GM12873 (cell line): ENCODE data around the gene MSH5.

ENCODE experiments used
- TF ChIP-seq, protein P1 (sequence below): IDR thresholded peaks from 2 replicates; pipeline ENCODE4 v1.5.1; 2012; ENCODE audit warnings: low read depth, mild to moderate bottlenecking, moderate library complexity, low read length, control low read depth; ENCODE audit not compliant: insufficient read depth; ENCODE audit errors: missing control alignments

The MSH5 gene

DNA sequence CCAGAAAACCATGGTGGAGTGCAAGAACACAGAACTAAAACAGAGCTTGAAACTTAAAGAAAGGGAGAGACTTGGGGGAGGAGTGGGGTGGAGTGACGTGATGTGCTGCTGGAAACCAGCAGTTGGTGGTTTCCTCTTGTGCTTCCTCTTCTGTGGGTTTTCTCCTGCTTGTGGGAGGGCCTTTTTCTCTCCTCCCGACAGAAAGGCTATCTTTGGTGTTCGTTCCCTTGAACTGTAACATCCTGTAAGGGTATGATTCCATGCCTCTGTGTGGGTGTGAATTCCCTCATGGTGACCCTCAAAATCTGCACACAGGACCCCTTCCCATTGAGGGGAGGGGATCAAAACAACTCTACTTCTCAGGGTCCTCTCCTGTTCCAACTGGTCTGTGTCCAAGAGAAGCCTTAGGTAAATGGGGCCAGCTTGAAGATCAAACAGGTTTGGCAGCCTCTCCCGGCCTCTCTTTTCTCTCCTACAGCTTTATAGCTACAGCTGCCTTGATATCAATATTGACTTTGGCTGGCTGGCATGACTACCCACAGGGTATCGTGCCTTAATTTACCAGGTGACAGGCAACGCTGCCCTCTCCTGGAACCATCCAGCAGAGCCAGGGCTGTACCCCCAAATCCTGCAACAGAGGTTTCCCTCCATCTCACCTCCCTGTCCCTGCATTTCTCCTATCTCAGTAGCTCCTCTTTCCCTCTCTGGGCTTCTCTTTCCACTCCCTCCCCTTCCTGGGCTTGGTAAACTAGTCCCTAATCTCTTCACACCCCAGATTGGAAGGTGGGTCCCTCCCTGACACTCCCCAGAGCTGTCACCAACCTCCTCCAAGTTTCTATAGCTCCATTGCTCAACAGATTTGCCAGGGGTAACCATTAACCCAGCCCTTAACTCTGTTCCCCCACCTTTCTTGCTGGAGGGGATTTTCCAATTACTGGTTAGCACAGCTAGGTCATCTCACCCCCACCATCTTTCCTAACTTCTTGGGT, 1.5 kb upstream of the MSH5 start:
- TF ChIP-seq, protein P1, sequence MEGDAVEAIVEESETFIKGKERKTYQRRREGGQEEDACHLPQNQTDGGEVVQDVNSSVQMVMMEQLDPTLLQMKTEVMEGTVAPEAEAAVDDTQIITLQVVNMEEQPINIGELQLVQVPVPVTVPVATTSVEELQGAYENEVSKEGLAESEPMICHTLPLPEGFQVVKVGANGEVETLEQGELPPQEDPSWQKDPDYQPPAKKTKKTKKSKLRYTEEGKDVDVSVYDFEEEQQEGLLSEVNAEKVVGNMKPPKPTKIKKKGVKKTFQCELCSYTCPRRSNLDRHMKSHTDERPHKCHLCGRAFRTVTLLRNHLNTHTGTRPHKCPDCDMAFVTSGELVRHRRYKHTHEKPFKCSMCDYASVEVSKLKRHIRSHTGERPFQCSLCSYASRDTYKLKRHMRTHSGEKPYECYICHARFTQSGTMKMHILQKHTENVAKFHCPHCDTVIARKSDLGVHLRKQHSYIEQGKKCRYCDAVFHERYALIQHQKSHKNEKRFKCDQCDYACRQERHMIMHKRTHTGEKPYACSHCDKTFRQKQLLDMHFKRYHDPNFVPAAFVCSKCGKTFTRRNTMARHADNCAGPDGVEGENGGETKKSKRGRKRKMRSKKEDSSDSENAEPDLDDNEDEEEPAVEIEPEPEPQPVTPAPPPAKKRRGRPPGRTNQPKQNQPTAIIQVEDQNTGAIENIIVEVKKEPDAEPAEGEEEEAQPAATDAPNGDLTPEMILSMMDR, result peak; percentile 45

DNA sequence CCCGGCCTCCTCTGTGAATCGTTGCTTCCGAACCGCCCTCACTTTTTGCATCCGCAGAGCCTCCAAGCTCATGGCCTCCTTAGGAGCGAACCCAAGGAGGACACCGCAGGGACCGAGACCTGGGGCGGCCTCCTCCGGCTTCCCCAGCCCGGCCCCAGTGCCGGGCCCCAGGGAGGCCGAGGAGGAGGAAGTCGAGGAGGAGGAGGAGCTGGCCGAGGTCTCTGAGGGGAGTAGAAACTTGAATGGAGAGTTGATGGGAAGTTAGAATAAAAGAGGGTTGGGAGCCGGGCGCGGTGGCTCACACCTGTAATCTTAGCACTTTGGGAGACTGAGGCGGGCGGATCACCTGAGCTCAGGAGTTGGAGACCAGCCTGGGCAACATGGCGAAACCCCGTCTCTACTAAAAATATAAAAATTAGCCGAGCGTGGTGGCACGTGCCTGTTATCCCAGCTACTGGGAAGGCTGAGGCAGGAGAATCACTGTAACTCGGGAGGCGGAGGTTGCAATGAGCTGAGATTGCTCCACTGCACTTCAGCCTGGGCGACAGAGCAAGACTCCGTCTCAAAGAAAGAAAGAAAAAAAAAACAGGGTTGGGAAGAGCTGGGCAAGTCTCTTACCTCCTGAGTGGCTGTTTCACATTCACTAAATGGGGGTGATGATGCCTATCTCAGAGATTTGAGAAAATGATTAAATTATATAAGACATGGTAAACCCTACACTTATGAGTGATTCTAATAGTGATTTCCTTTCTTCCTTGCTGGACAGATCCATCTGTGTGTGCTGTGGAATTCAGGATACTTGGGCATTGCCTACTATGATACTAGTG, 805 bp downstream of the MSH5 start:
- TF ChIP-seq, protein P1, result no peak

DNA sequence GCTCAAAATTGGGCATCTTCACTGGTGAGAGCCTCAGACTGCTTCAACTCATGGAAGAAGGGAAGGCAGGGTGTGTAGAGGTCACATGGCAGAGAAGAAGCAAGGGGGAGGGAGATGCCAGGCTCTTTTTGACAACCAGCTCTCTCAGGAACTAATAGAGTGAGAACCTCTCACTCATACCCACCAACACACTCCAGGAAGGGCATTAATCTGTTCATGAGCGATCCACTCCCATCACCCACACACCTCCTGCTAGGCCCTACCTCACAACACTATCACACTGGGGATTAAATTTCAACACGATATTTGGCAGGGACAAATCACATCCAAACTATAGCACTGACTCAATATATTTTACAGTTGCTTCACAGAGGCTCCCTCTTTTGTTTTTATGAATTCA, 2.0 kb downstream of the MSH5 start:
- TF ChIP-seq, protein P1, result no peak

DNA sequence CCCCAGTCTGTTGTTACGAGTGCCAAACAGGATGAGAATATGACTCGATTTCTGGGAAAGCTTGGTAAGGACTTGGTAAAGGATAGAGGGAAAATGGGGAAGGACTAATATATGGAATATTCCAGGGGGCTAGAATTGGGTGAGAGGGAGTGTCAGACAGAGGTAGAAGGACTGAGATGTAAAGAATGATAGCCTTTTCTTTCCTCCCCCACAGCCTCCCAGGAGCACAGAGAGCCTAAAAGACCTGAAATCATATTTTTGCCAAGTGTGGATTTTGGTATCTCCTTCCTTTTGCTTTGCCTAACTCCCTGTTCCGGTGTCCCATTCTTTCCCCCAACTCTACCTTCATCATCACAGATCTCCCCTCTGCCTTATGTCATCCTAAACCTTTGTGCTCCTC, 3.1 kb downstream of the MSH5 start:
- TF ChIP-seq, protein P1, result no peak

DNA sequence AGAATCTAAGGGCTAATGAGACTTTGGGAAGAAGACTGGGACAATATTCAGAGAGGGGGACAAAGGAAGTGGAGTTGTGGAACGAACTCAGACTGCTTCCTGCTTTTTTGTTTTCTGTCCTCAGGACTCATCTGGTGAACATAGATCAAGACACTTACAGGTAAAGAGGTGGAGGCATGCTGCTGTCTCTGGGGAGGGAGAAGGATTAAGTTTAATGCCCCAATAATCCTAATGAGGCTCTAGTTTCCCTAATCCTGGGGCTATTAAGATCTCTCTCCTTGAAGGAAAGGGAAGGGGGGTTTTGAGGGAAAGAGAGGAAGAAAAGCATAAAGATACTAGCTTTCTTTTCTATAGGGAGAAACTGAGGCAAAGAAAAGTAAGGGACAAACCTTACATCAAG, 4.6 kb downstream of the MSH5 start:
- TF ChIP-seq, protein P1, result no peak

DNA sequence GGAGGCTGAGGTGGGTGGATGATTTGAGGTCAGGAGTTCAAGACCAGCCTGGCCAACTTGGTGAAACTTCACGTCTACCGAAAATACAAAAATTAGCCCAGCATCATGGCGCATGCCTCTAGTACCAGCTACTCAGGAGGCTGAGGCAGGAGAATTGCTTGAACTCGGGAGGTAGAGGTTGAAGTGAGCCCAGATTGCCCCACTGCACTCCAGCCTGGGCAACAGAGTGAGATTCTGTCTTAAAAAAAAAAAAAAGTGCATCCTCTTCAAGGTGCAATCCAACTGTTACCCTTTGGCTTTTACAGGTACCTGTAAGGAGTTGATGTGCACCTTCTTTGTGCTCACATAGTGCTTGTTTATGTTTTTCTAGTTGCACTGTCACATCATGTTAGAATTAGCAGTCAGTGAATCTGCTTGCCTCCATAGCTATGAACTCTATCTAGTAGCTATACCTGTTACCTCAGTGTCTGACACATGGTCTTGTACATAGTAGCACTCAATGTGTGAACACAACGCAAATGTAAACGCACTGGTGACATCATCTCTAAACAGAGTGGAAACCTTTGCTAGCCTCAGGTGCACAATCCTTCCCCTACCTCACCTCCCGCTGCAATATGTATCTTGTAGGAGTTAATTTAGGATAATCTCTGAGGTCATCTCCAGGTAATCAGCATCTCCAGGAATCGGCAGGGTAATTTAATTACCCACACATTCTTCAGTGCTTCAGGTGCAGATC, 9.7 kb downstream of the MSH5 start:
- TF ChIP-seq, protein P1, result no peak
